Dermis blood vessel endothelial cell (primary cell): ENCODE measurements around the gene OSBPL2. TPM values are rescaled to one million over a fixed set of nuclear protein-coding genes. Genes with fewer than 3 reads are reported as not detected.

Source experiments
- DNase-seq: peaks from one replicate; pipeline ENCODE4 v3.0.0; 2010
- total RNA-seq: library from RNA; depleted of rRNA; stranded (reverse); fragments of >200 nt; gene quantifications from 2 replicates; pipeline ENCODE4 v1.2.3, GENCODE V29; 2014

The OSBPL2 gene
- total RNA-seq, 1 donor from 2014 or later, result 35.7 TPM

DNA sequence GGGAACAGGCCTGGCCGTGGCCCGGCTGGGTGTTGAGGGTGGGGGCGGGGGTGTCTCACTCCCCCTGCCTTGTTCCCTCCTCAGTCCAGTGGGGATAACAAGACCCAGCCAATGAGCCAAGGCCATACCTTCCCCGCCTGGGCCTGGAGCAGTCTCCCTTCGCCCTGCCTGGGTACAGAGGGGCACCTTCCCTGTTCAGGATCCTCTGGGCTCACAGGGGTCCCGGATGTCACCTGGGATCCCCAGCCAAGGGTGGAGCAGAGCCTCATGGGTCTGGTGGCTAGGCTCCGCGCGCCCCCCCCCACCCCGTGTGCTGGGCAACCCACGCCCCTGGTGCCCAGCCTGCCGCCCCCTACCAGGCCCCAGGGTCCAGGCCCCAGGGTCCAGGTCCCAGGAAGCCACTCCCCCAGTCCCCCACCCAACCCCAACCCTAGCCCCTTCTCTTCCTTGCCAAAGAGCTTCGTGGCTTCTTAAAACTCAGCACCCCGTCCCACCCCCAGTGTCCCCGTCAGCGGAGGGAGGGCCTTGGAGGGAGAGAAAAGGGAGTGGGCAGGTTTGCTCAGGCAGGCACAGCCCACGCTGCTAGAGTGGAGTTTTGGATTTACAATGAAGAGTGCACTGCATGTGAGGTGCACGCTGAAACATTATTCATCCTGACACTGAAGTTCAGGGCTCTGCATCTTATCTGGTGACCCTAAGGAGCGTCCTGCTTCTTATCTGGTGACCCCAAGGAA lies 30.1 kb upstream of the OSBPL2 start:
- DNase-seq, result no peak

DNA sequence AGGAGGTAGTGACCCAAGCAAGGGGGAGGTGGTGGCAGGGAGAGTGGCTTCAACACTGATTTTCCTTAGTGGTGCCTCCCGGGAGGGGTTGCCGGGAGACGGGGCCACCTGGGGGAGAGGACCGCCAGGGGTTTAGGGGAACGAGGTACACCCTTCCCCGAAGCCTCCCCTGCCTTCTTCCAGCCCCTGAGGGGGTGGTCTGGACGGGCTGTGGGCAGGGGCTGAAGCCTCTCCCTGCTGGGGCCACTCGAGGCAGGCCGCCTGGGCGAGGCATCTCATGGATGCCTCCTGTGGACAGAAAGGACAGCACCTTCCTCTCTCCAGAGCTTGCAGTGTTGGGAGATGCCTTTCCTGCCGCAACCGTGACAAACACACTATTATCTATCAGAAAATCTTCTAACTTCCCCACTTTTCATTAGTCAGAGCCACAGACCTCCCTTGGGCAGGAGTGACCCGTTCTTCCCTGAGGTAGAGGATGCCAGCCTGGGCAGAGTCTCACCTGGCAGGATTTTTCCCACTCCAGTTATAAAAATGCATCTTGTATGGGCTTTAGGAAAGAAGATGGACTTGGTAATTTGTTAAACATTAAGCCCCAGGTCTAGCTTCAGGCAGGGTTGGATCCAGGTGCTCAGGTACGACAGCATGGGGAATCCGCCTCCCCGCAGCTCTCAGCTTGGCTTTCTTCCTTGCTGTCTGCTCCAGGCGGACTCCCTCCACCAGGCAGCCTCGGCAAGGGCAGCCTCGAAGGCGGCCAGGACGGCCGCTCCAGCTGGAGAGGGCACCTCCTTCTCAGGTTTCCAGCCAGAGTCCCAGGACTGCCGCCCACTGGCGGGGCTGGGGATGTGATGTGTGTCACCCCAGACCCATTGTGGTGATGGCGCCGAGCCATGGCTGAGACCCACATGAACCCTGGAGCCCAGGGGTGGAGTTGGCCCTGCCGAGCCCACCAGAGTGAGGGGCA lies 29.2 kb upstream of the OSBPL2 start:
- peak; percentile 50 for DNase-seq

DNA sequence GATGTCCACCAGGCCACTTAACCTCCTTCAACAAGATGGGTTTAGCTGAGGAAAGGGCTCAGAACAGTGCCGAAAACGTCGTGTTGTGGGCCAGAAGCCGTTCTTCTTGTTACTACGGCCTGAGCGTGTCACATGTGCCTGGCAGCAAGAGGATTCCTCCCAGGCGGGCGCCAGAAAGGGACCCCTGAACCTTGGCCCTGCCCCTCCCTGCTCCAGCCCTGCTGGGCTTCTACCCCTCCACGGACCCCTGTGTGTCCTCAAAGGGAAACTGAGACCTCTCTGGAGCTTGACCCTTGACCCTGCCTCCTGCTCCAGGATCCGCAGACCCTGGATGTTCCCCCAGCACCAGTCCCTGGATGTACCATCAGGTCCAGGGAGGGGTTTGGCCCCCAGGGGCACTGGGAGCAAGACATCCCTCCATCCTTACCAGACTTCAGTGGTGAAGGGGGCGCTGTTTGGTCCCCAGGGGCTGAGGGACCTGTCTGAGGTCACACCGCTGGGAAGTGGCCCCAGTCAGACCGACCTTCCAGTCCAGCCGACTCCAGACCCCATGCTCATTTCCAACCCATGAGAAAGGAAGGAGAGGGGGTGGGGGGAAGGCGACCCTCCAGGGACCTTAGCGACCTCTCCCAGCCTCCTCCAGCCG lies 28.3 kb upstream of the OSBPL2 start:
- DNase-seq, result no peak

GRCh38 chr20:62210496-62210855 lies 27.8 kb upstream of the OSBPL2 start:
- DNase-seq, result peak; percentile 14

GRCh38 chr20:62211216-62211615 lies 27.1 kb upstream of the OSBPL2 start:
- DNase-seq, result no peak

DNA sequence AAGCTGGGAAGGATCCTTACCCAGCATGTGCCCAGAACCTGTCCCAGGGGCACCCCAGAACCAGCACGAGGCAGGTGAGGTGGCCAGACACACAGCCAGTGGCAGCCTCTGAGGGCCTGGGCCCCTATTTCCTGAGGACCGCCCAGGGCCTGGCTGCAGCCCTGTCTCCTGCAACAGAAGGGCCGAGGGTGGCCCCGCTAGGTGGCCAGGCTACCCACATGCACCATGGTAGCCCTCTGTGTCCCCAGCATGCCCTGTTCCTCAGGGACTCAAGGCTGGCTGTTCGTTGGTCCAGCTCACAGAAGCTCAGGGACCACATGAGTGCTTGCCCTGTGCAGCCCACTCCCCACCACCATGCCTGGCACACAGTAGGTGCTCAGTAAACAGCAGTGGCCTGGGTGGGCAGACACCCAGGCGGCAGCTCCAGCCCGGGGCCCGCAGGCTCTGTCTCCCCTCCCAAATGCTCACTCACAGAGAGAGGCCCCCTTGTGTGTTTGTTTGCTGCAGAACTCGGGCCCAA lies 26.5 kb upstream of the OSBPL2 start:
- DNase-seq, result no peak

DNA sequence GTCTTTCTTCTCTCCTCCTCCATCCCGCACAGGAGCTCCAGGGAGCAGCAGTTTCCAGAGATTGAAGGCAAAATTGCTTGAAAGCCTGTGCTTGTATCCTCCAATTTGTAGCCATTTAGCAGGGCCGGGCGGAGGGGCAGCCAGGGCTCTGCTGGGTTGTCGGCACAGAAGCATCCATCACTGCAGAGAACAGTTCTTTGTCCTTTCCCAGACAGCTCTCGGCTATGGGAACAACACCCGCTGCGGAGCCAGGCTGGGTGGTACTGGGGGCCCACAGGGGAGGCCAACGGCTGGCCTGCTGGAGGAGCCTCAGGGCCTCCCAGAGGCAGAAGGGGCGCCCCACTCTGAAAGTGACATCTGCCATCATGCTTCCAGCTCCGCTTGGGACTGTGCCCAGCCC lies 26.0 kb upstream of the OSBPL2 start:
- no peak for DNase-seq

GRCh38 chr20:62214067-62214466 lies 24.3 kb upstream of the OSBPL2 start:
- DNase-seq, result no peak

GRCh38 chr20:62215020-62215990 lies 23.0 kb upstream of the OSBPL2 start:
- DNase-seq, result no peak

DNA sequence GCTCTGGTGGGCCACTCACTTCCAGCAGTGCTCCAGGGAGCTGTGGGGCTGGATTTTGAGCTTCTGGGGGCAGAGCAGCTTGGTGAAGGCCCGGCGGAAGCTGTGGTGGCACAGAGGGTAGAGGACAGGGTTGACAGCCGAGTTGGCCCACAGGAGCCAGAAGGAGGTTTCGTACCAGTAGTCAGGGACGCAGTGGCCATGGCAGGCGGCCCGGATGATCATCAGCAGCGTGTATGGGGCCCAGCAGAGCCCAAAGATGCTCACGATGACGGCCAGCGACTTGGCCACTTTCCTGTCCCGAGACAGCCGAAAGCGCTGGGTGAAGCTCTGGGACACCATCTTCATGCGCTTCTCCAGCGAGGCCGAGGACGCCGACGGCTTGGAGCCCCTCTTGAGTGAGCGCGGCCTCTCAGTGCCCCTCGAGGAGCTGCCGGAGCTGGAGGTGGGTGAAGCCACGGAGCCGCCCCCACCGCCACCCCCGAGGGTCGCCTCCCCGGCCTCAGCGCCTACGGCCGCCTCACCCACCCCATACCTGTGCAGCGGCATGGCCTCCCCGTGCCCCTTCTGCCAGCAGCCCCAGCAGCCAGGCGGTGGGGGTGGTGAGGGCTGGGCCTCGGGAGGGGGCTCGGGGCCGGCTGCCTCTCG lies 22.2 kb upstream of the OSBPL2 start:
- DNase-seq, result no peak

DNA sequence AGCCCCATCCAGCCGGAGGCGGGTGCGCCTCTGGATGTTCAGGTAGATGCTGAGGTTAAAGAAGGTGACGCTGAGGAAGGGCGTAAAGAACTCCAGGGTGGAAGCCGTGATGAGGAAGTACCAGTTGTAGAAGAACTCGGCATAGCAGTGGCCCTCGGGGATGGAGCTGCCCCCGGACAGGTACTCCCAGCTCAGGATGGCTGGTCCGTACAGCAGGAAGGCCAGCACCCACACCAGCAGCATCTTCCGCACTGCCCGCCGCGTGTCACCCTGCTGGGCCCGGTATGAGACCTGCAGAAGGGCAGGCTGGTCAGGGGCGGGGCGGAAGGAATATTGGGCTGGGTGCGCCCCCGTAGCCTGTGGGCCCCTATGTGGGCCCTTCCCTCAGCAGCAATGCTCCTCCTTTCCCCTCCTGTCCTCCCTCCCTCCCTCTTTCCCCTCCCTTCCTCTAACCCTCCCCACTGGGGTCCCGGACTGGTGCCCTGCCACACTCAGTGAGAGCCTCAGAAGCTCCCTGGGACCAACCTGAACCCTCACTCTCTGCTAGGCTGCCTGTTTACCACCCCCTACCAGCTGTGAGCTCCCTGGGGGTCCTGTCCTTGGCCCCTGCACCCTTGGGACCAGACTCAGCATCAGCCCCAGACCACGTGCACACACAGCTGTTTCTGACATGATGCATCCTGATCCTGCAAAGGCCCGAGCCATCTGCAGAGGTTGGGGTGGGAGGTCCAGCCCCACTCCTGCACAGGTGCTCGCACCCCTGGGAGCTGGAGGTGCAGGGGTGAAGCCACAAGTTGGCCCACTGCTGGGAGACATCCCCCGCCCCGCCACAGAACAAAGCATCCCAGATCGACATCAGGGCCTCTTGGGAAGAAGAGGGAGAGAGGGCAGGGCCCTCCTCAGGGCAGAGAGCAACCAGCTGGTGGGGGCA lies 21.4 kb upstream of the OSBPL2 start:
- DNase-seq, result no peak

DNA sequence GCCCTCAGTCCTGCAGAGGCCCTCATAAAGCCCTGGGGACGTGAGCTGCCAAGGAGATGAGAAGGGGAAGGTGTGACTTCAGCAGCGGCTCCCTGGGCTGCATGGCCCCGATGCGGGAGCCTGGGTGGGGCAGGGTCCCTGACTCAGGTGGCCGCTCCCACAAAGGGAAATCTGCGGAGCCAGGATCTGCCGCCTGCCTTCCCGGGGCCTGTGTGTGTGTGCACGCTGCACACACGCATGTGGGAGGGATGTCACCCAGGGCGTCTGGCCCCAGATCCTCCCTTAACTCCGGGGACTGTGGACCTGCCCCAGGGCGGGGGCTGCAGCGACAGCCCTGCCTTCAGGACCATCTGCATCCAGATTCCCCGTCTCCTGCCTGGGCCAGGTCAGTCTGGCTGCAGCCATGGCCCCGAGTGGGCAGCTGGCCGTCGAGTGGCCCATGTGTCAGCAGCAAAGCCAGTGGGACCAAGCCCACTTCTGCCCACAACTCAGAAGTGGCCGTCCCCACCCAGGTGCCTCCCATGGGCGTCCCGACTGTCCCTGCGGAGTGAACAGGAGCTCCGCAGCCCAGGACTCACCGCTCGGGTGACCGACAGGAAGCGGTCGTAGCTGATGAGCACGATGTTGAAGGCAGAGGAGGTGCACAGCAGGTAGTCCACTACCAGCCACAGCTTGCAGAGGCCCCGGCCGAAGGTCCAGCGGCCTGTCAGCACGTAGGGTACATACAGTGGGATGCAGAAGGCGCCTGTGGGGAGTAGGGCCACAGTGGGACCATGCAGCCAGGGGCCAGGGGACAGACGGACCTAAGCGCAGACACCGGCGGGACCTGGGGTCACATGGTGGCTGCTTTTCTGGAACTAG lies 20.2 kb upstream of the OSBPL2 start:
- no peak for DNase-seq

DNA sequence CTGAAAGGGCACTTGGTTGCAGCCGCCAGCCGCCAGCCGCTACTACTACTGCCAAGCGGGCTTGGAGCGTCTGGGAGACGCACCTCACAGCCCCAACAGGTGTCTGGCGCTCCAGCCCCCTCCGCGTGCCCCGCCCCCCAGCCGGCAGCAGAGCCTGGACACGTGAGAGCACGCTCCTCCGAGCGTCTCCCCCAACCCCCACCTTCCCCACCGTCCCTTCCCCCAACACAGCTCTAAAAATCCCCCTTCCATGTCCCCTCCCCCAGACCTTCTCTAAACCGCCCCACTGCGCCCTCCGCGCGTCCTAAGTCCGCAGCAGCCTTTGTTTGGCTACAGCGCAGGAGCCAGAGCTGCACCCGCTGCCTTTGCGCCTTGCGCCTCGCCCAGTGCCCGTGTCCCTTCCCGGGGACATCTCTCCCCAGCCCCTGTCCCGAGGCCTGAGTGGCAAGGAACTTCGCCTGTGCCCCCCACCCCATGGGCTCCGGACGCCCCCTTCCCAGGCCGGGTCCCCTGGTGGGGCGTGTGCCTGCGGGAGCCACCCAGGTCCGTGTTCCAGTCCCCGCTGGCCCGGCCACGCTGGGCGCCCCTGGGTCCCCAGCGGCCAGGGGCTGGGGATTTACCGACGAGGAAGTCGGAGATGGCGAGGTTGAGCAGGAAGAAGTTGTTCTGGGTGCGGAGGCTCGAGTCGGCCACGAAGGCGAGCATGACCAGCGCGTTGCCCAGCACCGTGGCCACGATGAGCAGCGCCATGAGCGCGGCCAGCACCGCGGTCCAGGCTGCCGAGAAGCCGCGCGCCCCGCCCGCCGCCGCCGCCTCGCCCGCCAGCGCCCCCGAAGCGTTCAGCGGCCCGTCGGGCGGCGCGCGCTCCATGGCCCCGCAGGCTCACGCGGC lies 19.0 kb upstream of the OSBPL2 start:
- peak; percentile 24 for DNase-seq

DNA sequence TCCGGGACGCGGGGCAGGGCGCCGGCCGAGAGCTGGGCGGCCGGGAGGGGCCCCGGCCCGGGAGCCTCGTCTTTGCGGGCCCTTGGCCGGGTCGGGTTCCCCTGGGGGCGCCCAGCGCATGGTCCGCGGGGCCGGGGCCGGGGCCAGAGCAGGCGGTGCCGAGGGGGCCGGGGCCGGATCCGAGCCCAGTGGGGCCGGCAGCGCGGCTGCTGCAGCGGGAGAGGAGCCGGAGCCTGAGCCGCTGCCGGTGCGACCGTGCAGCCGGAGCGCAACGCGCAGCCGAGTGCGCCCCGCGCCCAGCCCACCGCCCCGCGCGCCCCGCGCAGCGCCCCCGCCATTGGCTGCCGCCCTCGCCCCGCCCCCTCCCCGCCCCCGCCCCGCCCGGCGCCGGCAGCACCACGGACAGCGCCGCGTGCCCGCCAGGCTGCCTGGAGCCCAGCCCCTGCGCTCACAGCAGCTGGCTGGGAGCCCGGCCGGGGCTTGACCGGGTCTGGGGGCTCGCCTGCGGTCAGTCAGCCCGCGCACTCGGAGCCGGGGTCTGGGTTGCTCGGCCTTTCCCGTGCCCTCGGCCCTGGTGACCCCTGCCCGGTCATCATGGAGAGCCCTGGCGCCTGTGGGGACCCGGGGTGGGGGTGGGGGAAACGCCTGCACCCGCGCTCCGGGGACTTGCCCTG lies 18.2 kb upstream of the OSBPL2 start, which contains the start of gene HRH3:
Gene HRH3 (minus strand): TSS at position 287 of the 674 bp plus-strand sequence. CDS start 308 bp downstream, outside the sequence.
- peak; percentile 62 for DNase-seq

DNA sequence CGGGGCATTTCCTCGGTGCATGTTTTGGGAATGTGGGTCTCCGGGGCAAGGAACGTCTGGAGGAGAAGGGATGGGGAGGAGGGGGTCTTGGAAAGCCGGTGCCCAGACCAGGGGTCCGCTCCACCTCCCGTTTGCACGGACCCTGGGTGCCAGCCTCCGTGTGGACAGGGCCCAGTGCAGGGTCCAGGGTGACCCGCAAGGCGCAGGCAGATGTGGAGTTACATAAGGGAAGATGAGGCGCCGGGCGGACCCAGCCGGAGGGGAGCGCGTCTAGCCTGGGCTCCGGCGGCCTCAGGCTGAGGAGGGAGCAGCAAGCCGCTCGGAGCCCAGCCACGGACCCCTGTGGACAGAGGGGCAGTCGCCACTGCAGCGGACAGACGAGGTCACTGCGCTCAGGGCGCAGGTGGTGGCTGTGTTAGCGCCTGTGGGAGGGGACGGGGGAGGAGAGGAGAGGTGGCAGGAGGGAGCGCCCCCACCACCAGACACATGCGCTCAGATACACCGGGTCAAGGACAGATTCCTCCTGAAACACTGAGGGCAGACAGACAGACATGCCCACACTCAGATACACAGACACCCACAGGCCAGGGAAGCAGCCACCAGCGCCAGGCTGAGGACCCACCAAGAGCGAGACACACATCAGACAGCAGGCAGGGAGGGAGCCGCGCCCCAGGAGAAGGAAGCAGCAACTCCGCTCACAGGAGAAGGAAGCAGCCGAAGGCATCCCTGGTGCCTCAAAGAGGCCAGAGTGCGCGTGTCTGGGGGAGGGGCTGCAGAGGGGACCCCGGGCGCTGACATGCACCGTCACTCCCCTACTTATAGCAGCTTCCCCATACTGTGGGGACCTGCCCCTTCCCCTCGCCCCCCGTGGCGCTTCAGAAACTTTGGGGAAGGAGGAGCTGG lies 17.4 kb upstream of the OSBPL2 start:
- DNase-seq, result no peak

- no peak for DNase-seq
Observed at GRCh38 chr20:62222266-62222850, 16.0 kb upstream of the OSBPL2 start.
